GM12864 (cell line): Measurements from ENCODE around the gene CDT1.

Source experiments
- DNase-seq: peaks from one replicate; pipeline ENCODE4 v3.0.0-alpha.2; 2011; ENCODE audit warnings: low read depth
- H3K4me3 ChIP-seq: 2 replicates; pipeline ENCODE4 v1.5.1; 2011; ENCODE audit warnings: mild to moderate bottlenecking, low read depth, low read length, control low read depth
- CTCF ChIP-seq: IDR thresholded peaks from 2 replicates; pipeline ENCODE4 v1.5.1; 2011; ENCODE audit warnings: low read depth, mild to moderate bottlenecking, moderate library complexity, low read length, control low read depth, inconsistent platforms; ENCODE audit errors: missing control alignments

Gene CDT1

GRCh38 chr16:88798772-88799455, 4.7 kb upstream of the CDT1 start:
- no peak for DNase-seq
- no peak overlapping the region for H3K4me3 ChIP-seq
- TF ChIP-seq CTCF, result no peak

GRCh38 chr16:88799569-88800276, 3.9 kb upstream of the CDT1 start:
- TF ChIP-seq CTCF, result no peak
- no peak for DNase-seq
- no peak overlapping the region for H3K4me3 ChIP-seq

GRCh38 chr16:88800277-88800592, 3.4 kb upstream of the CDT1 start:
- no peak for DNase-seq
- no peak for TF ChIP-seq CTCF
- no peak overlapping the region for H3K4me3 ChIP-seq

DNA sequence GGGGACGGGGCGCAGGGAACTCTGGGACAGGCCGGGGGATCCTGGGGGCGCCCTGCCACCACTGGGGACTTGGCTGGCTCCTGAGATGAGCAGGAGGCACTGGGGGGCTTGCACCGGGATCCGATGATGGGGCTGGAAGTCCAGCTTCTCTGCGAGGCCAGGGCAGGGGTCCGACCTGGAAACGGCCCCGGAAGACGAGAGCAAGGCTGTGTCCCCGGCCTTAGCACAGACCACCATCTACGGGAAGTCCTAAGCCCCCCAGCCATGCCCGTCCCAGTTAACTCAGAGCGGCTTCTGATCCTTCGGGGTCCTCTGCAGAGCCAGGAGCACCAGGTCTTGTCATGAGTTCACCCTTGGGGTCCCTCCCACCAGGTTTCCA, 573 bp downstream of the CDT1 start:
- peak overlapping the region; percentile 80 for H3K4me3 ChIP-seq
- DNase-seq, result no peak
- TF ChIP-seq CTCF, result no peak

DNA sequence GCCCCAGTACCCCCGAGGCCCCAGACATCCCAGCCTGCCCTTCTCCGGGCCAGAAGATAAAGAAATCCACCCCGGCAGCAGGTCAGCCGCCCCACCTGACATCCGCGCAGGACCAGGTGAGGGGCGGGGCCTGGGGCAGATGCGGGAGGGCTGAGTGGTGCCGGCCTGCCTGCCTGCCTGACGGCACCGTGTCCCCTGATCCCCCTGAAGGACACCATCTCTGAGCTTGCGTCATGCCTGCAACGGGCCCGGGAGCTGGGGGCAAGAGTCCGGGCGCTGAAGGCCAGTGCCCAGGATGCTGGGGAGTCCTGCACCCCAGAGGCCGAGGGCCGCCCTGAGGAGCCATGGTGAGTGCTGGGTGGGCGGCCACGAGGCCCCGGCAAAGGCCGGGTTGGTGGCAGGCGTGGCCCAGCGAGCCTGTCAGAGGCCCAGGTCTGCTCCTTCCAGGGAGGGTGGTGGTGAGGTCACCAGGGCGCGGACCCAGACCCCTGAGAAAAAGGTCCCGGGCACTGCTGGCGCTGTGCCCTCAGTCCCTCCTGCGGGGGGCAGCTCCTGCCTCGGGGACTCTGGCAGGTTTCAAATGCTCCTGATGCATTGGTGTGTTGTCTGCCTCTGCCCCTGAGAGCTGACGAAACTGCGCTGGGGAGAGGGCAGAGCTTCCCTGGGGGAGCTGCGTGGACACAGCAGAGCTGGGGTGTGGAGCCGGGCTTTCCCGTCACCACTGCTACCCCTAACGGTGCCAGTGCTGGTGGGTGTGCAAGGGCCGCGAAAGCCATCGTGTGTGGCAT, 1.2 kb downstream of the CDT1 start:
- no peak for DNase-seq
- peak overlapping the region; percentile 80 for H3K4me3 ChIP-seq
- no peak for TF ChIP-seq CTCF

DNA sequence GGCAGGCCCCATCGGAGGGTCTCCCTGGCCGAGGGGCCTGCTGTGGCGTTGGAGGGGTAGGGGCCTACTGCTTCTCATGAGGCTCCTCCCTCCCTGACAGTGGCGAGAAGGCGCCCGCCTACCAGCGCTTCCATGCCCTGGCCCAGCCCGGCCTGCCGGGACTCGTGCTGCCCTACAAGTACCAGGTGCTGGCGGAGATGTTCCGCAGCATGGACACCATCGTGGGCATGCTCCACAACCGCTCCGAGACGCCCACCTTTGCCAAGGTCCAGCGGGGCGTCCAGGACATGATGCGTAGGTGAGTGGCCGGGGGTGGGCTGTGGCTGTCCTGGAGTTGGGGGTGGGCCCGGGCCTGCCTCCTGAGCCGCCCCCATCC, 1.7 kb downstream of the CDT1 start:
- H3K4me3 ChIP-seq, result peak overlapping the region; percentile 80
- no peak for TF ChIP-seq CTCF
- no peak for DNase-seq
